Endothelial cell of umbilical vein (primary cell): ENCODE measurements around the gene WFIKKN2.

Experiments used
- JUN ChIP-seq: IDR thresholded peaks from 2 replicates; pipeline ENCODE4 v1.6.1; 2011; ENCODE audit warnings: borderline replicate concordance, low read depth; ENCODE audit not compliant: insufficient read length, insufficient read depth
- POLR2A ChIP-seq: IDR thresholded peaks from 2 replicates; pipeline ENCODE4 v1.6.1; 2012; ENCODE audit warnings: low read depth, mild to moderate bottlenecking, control low read depth, low read length
- TF ChIP-seq, protein P1 (sequence below), 2 donors: IDR thresholded peaks; 1 replicate in 1 of 2; 2 replicates in 1 of 2; pipeline ENCODE4 v1.5.1; 2011; ENCODE audit warnings: low read length in 2 of 2, mild to moderate bottlenecking in 2 of 2, moderate library complexity in 2 of 2, control low read depth in 1 of 2, inconsistent platforms in 1 of 2, low read depth in 1 of 2; ENCODE audit not compliant: insufficient read depth in 1 of 2; ENCODE audit errors: extremely low read depth in 1 of 2

DNA sequence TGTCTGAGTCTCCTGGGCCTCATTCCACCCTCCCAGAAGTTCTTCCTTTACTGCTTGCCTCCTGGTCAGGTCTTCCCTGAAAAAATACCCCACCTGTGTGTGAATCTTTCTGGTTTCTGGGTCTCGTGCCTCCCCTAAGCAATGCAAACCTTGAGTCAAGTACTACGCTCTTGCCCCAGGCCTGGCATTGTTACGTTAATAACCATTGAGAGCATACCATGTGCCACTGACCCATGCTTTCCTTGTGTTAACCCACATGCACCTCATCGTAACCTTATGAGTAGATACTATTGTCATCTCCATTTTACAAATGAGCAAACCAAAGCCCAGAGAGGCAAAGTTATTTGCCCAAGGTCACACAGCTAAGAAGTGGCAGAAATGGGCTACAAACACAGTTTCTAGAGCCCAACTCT lies 56.2 kb downstream of the WFIKKN2 start:
- TF ChIP-seq, protein P1, sequence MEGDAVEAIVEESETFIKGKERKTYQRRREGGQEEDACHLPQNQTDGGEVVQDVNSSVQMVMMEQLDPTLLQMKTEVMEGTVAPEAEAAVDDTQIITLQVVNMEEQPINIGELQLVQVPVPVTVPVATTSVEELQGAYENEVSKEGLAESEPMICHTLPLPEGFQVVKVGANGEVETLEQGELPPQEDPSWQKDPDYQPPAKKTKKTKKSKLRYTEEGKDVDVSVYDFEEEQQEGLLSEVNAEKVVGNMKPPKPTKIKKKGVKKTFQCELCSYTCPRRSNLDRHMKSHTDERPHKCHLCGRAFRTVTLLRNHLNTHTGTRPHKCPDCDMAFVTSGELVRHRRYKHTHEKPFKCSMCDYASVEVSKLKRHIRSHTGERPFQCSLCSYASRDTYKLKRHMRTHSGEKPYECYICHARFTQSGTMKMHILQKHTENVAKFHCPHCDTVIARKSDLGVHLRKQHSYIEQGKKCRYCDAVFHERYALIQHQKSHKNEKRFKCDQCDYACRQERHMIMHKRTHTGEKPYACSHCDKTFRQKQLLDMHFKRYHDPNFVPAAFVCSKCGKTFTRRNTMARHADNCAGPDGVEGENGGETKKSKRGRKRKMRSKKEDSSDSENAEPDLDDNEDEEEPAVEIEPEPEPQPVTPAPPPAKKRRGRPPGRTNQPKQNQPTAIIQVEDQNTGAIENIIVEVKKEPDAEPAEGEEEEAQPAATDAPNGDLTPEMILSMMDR (IDR thresholded peaks at IDR 0.05; ENCODE audit: extremely low read depth in 1 of 2, insufficient read depth in 1 of 2, low read depth in 1 of 2, low read length in 2 of 2): no peak
- TF ChIP-seq JUN: no peak
- TF ChIP-seq POLR2A: no peak
